GM23338 (cell line): ENCODE measurements around the gene FTO.

Experiments
- CREB1 ChIP-seq: fragments of 250-450 bp; sonication (Bioruptor Pico); IDR thresholded peaks from 2 replicates; pipeline ENCODE4 v1.5.0; 2020; ENCODE audit warnings: low read depth, mild to moderate bottlenecking, moderate library complexity
- CTCF ChIP-seq, 2 experiments: fragments of 200-600 bp in 1 of 2; sonication (generic) in 1 of 2; conservative IDR thresholded peaks; 2 replicates each; pipeline versions ENCODE4 v1.5.1 to v1.6.1; 2016 to 2017; ENCODE audit warnings: antibody characterized with exemption in 2 of 2, low read depth in 2 of 2, mild to moderate bottlenecking in 2 of 2, moderate library complexity in 1 of 2
- ETS1 ChIP-seq: IDR thresholded peaks from 2 replicates; pipeline ENCODE4 v1.6.1; 2016; ENCODE audit warnings: antibody characterized with exemption
- EZH2 ChIP-seq: fragments of 200-600 bp; sonication (generic); IDR thresholded peaks from one replicate; pipeline ENCODE4 v1.8.0; 2017; ENCODE audit warnings: antibody characterized with exemption, mild to moderate bottlenecking, low read depth; ENCODE audit not compliant: unreplicated experiment
- EZH2phosphoT487 ChIP-seq: fragments of 200-600 bp; sonication (generic); IDR thresholded peaks from one replicate; pipeline ENCODE4 v1.8.1; 2018; ENCODE audit warnings: antibody characterized with exemption; ENCODE audit not compliant: unreplicated experiment
- JUNB ChIP-seq: IDR thresholded peaks from one replicate; pipeline ENCODE4 v1.6.1; 2016; ENCODE audit warnings: antibody characterized with exemption; ENCODE audit not compliant: unreplicated experiment
- NANOG ChIP-seq: IDR thresholded peaks from 2 replicates; pipeline ENCODE4 v1.6.1; 2016; ENCODE audit warnings: antibody characterized with exemption, borderline replicate concordance
- POLR2AphosphoS5 ChIP-seq: IDR thresholded peaks from 2 replicates; pipeline ENCODE4 v1.6.1; 2016; ENCODE audit warnings: antibody characterized with exemption, low read depth
- REST ChIP-seq: IDR thresholded peaks from one replicate; pipeline ENCODE4 v1.6.1; 2018; ENCODE audit warnings: antibody characterized with exemption; ENCODE audit not compliant: unreplicated experiment
- STAT1 ChIP-seq: IDR thresholded peaks from one replicate; pipeline ENCODE4 v1.6.1; 2016; ENCODE audit warnings: antibody characterized with exemption; ENCODE audit not compliant: unreplicated experiment
- ZNF114 ChIP-seq: fragments of 250-450 bp; sonication (Bioruptor Pico); IDR thresholded peaks from 2 replicates; pipeline ENCODE4 v1.5.0; 2020; ENCODE audit warnings: mild to moderate bottlenecking, moderate library complexity
- ZNF331 ChIP-seq: fragments of 250-450 bp; sonication (Bioruptor Pico); IDR thresholded peaks from 2 replicates; pipeline ENCODE4 v1.5.0; 2020; ENCODE audit warnings: low read depth, mild to moderate bottlenecking, moderate library complexity
- ZNF462 ChIP-seq: fragments of 250-450 bp; sonication (Bioruptor Pico); IDR thresholded peaks from 2 replicates; pipeline ENCODE4 v1.5.0; 2020; ENCODE audit warnings: mild to moderate bottlenecking, moderate library complexity

- TF ChIP-seq CTCF (conservative IDR thresholded peaks at IDR 0.05; ENCODE audit: low read depth in 2 of 2) (no peak), POLR2AphosphoS5 (no peak), EZH2 (no peak), ETS1 (no peak), REST (no peak), CREB1 (no peak), ZNF114 (CRISPR knock-in tag) (no peak), EZH2phosphoT487 (no peak), JUNB (no peak), STAT1 (no peak), ZNF462 (CRISPR knock-in tag) (no peak), NANOG (no peak), ZNF331 (CRISPR knock-in tag) (no peak)
Measured at GRCh38 chr16:53944025-53944424, 240.1 kb downstream of the FTO start.
